H9 (cell line): ENCODE data around the gene GALNT10. TPM values are rescaled to one million over a fixed set of nuclear protein-coding genes. Genes with fewer than 3 reads are reported as not detected.

Experiments used
- DNase-seq: peaks from one replicate; pipeline ENCODE4 v3.0.0-alpha.2; 2017
- H2AFZ ChIP-seq: one replicate; pipeline ENCODE4 v1.6.1; 2013; ENCODE audit warnings: mild to moderate bottlenecking, low read length, control low read depth, moderate library complexity
- H2AK5ac ChIP-seq: 2 replicates; pipeline ENCODE4 v1.6.1; 2013; ENCODE audit warnings: low read length, control low read depth, mixed read lengths; ENCODE audit not compliant: insufficient read length
- H2BK120ac ChIP-seq: one replicate; pipeline ENCODE4 v1.6.1; 2013; ENCODE audit warnings: low read depth, mild to moderate bottlenecking, low read length, control low read depth, inconsistent platforms; ENCODE audit not compliant: poor library complexity, severe bottlenecking
- H2BK12ac ChIP-seq: 2 replicates; pipeline ENCODE4 v1.6.1; 2013; ENCODE audit warnings: low read length, control low read depth, mixed read lengths, low read depth; ENCODE audit not compliant: insufficient read length
- H2BK15ac ChIP-seq: 2 replicates; pipeline ENCODE4 v1.6.1; 2013; ENCODE audit warnings: low read depth, low read length, control low read depth
- H2BK20ac ChIP-seq: one replicate; pipeline ENCODE4 v1.6.1; 2013; ENCODE audit warnings: low read depth, mild to moderate bottlenecking, low read length, control low read depth, inconsistent platforms; ENCODE audit not compliant: poor library complexity, severe bottlenecking
- H2BK5ac ChIP-seq: 2 replicates; pipeline ENCODE4 v1.6.1; 2013; ENCODE audit warnings: low read length, control low read depth, mixed read lengths; ENCODE audit not compliant: insufficient read length
- H3K14ac ChIP-seq: 2 replicates; pipeline ENCODE4 v1.6.1; 2013; ENCODE audit warnings: low read length, control low read depth; ENCODE audit not compliant: insufficient read depth
- H3K18ac ChIP-seq: 2 replicates; pipeline ENCODE4 v1.6.1; 2013; ENCODE audit warnings: low read depth, mild to moderate bottlenecking, mixed read lengths, low read length, control low read depth; ENCODE audit not compliant: insufficient read length
- H3K23ac ChIP-seq: 2 replicates; pipeline ENCODE4 v1.6.1; 2013; ENCODE audit warnings: low read length, control low read depth, mixed read lengths, low read depth; ENCODE audit not compliant: insufficient read length
- H3K23me2 ChIP-seq: 2 replicates; pipeline ENCODE4 v1.6.1; 2013; ENCODE audit warnings: low read depth, mild to moderate bottlenecking, mixed read lengths, low read length, control low read depth; ENCODE audit not compliant: insufficient read length, poor library complexity, severe bottlenecking
- H3K27ac ChIP-seq: 2 replicates; pipeline ENCODE4 v1.5.1; 2013; ENCODE audit warnings: low read length, control low read depth, mixed read lengths, low read depth; ENCODE audit not compliant: insufficient read length
- H3K27me3 ChIP-seq: 2 replicates; pipeline ENCODE4 v1.6.1; 2013; ENCODE audit warnings: low read length, control low read depth, inconsistent platforms; ENCODE audit not compliant: insufficient read depth
- H3K4ac ChIP-seq: 2 replicates; pipeline ENCODE4 v1.6.1; 2013; ENCODE audit warnings: low read depth, mild to moderate bottlenecking, control low read depth, inconsistent platforms, low read length, moderate library complexity
- H3K4me1 ChIP-seq: 2 replicates; pipeline ENCODE4 v1.6.1; 2013; ENCODE audit warnings: low read length, control low read depth, inconsistent platforms; ENCODE audit not compliant: insufficient read depth
- H3K4me2 ChIP-seq: 2 replicates; pipeline ENCODE4 v1.6.1; 2013; ENCODE audit warnings: low read length, control low read depth, mixed read lengths; ENCODE audit not compliant: insufficient read length, insufficient read depth
- H3K56ac ChIP-seq: 2 replicates; pipeline ENCODE4 v1.6.1; 2013; ENCODE audit warnings: low read depth, mild to moderate bottlenecking, mixed read lengths, low read length, control low read depth; ENCODE audit not compliant: insufficient read length
- H3K79me1 ChIP-seq: 2 replicates; pipeline ENCODE4 v1.6.1; 2013; ENCODE audit warnings: low read depth, mild to moderate bottlenecking, moderate library complexity, low read length, control low read depth, inconsistent platforms; ENCODE audit not compliant: insufficient read depth, poor library complexity, severe bottlenecking
- H3K79me2 ChIP-seq: 2 replicates; pipeline ENCODE4 v1.6.1; 2013; ENCODE audit warnings: low read length, control low read depth, inconsistent platforms; ENCODE audit not compliant: insufficient read depth
- H3K9ac ChIP-seq: 2 replicates; pipeline ENCODE4 v1.6.1; 2013; ENCODE audit warnings: low read length, control low read depth, mixed read lengths; ENCODE audit not compliant: insufficient read length; ENCODE audit errors: extremely low read depth
- H3K9me3 ChIP-seq: one replicate; pipeline ENCODE4 v1.6.1; 2013; ENCODE audit warnings: low read depth, low read length, inconsistent platforms; ENCODE audit not compliant: control insufficient read depth
- H3T11ph ChIP-seq: one replicate; pipeline ENCODE4 v1.6.1; 2013; ENCODE audit warnings: mild to moderate bottlenecking, low read length, control low read depth, inconsistent platforms
- H4K20me1 ChIP-seq: one replicate; pipeline ENCODE4 v1.6.1; 2013; ENCODE audit not compliant: control insufficient read depth, insufficient read length, insufficient read depth
- H4K5ac ChIP-seq: 2 replicates; pipeline ENCODE4 v1.6.1; 2013; ENCODE audit warnings: low read depth, mild to moderate bottlenecking, mixed read lengths, low read length, control low read depth; ENCODE audit not compliant: insufficient read length
- H4K8ac ChIP-seq: replicated peaks from 2 replicates; pipeline ENCODE4 v1.6.1; 2013; ENCODE audit warnings: low read length, control low read depth, mixed read lengths, low read depth; ENCODE audit not compliant: insufficient read length
- H4K91ac ChIP-seq: 2 replicates; pipeline ENCODE4 v1.6.1; 2013; ENCODE audit warnings: low read depth, mild to moderate bottlenecking, moderate library complexity, mixed read lengths, low read length, control low read depth; ENCODE audit not compliant: insufficient read length
- H3K27ac Mint-ChIP-seq, 3 experiments: 2 replicates in 2 of 3; 3 replicates in 1 of 3; pipeline ENCODE4 v1.8.0; 2020 to 2021; ENCODE audit warnings: mixed read lengths in 3 of 3, mild to moderate bottlenecking in 1 of 3, moderate library complexity in 1 of 3
- H3K27me3 Mint-ChIP-seq: 2 replicates; pipeline ENCODE4 v1.8.0; 2021; ENCODE audit warnings: low read depth, mild to moderate bottlenecking, moderate library complexity, mixed read lengths
- H3K36me3 Mint-ChIP-seq, 3 experiments: 2 replicates in 2 of 3; 3 replicates in 1 of 3; pipeline ENCODE4 v1.8.0; 2020 to 2021; ENCODE audit warnings: low read depth in 3 of 3, mixed read lengths in 3 of 3; ENCODE audit not compliant: insufficient read depth in 1 of 3
- H3K4me1 Mint-ChIP-seq, 2 experiments: 2 replicates each; pipeline ENCODE4 v1.8.0; 2020; ENCODE audit warnings: mixed read lengths in 2 of 2
- H3K4me3 Mint-ChIP-seq, 2 experiments: 2 replicates in 1 of 2; 3 replicates in 1 of 2; pipeline ENCODE4 v1.8.0; 2020 to 2021; ENCODE audit warnings: mild to moderate bottlenecking in 2 of 2, mixed read lengths in 2 of 2, moderate library complexity in 1 of 2
- H3K9me3 Mint-ChIP-seq, 2 experiments: 2 replicates in 1 of 2; 3 replicates in 1 of 2; pipeline ENCODE4 v1.8.0; 2020; ENCODE audit warnings: mild to moderate bottlenecking in 2 of 2, mixed read lengths in 2 of 2, moderate library complexity in 1 of 2
- CTCF ChIP-seq: fragments of 200-600 bp; sonication (generic); conservative IDR thresholded peaks from 3 replicates; pipeline ENCODE4 v1.8.0; 2021; ENCODE audit warnings: antibody characterized with exemption, mild to moderate bottlenecking
- total RNA-seq: library from RNA; stranded (reverse); gene quantifications from 2 replicates; pipeline ENCODE4 v1.2.1, GENCODE V29; 2021

The GALNT10 gene
- total RNA-seq, 1 experiment from 2014 or later, result 15.4 TPM

- Histone ChIP-seq H3K56ac (no peak overlapping the region), H2AK5ac (no peak overlapping the region), H3K79me2 (no peaks in the 10 kb centered on the region), H2BK12ac (no peak overlapping the region), H2AFZ (no peak overlapping the region), H4K8ac (no peak overlapping the region), H3K4ac (no peak overlapping the region), H3K27me3 (no peaks in the 10 kb centered on the region), H3T11ph (no peak overlapping the region), H2BK120ac (no peak overlapping the region), H3K79me1 (no peaks in the 10 kb centered on the region), H3K9me3 (no peaks in the 10 kb centered on the region), H3K23me2 (no peaks in the 10 kb centered on the region), H2BK15ac (no peak overlapping the region), H4K20me1 (no peaks in the 10 kb centered on the region), H3K4me1 (no peaks in the 10 kb centered on the region), H2BK20ac (no peak overlapping the region), H3K18ac (no peak overlapping the region), H3K27ac (no peak overlapping the region), H4K91ac (no peak overlapping the region), H3K9ac (no peak overlapping the region), H4K5ac (no peak overlapping the region), H3K4me2 (no peak overlapping the region), H2BK5ac (no peak overlapping the region), H3K14ac (no peak overlapping the region), H3K23ac (no peak overlapping the region)
- Mint-ChIP-seq H3K9me3 (no peaks in the 10 kb centered on the region), H3K27me3 (0 out of 2 replicates have a peak, but pooled peaks cover 1% of the 10 kb centered on the region), H3K4me3 (no peak overlapping the region), H3K27ac (no peak overlapping the region), H3K4me1 (peaks cover 0 to 3% of the 10 kb centered on the region in 2 experiments; a peak in 1 of 4 replicates), H3K36me3 (no peaks in the 10 kb centered on the region)
- DNase-seq, result no peak
- no peak for TF ChIP-seq CTCF
Observed at GRCh38 chr5:154278908-154279307, 88.4 kb downstream of the GALNT10 start.
